Raji (cell line): ENCODE results near the gene TYMS.

Experiments used
- POLR2A ChIP-seq: IDR thresholded peaks from 2 replicates; pipeline ENCODE4 v1.6.1; 2011; ENCODE audit warnings: low read depth, low read length, control low read depth; ENCODE audit not compliant: insufficient read depth

The TYMS gene

GRCh38 chr18:657311-658000 lies at the start of gene TYMS:
TSS of gene TYMS (plus strand) at chr18:657653. CDS start at chr18:657743, 90 bp downstream.
- peak; percentile 74 for TF ChIP-seq POLR2A

GRCh38 chr18:607930-608329 lies 49.5 kb upstream of the TYMS start:
- TF ChIP-seq POLR2A: no peak

DNA sequence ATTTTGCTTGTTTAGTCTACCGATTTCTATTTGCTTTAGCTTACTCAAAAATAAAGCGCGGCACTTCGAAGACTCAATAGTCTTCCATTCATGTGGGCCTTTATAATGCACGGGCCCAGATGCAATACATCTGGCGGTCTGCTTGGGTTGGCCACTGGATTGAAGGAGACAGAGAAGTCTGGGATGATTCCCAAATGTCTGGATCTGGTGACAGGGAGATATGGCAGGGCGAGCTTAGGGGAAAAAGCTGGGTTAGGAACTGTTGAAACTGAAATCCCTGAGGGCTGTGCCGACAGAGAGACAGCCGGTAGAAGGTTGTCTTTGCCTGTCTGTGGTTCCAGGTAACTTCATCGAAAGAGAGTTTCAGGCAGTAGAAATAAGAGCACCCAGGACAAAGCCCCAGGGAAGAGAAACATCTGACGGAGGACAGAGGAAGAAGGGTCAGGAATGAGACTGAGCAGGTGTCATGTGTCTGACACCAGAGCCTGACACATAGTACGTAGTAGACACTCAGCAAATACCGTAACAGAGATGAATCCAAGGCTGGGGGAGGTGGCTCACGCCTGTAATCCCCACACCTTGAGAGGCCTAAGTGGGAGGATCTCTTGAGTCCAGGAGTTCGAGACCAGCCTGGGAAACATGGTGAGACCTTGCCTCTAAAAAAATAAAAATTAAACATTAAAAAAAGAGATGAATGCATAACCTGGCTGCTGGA lies 47.1 kb upstream of the TYMS start:
- no peak for TF ChIP-seq POLR2A

- no peak for TF ChIP-seq POLR2A
These were observed 45.3 kb upstream of the TYMS start for GRCh38 chr18:612156-612555.

DNA sequence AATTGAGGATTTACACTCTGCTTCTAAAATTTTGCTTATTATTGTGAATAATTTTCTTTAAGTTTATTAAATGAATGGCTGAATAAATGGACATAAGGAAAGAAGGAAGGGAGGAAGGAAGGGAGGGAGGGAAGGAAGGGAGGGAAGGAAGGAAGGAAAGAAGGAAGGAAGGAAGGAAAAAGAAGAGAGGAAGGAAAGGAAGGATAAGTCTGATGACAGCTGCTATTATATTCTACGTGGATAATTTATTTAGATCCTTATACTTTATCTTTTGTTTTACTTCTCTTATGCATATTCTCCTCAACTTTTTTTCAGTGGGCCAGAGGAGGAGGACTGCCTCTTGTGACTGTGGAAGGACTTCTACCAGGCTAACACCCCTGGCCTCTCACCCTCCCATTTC lies 43.3 kb upstream of the TYMS start:
- TF ChIP-seq POLR2A: no peak

DNA sequence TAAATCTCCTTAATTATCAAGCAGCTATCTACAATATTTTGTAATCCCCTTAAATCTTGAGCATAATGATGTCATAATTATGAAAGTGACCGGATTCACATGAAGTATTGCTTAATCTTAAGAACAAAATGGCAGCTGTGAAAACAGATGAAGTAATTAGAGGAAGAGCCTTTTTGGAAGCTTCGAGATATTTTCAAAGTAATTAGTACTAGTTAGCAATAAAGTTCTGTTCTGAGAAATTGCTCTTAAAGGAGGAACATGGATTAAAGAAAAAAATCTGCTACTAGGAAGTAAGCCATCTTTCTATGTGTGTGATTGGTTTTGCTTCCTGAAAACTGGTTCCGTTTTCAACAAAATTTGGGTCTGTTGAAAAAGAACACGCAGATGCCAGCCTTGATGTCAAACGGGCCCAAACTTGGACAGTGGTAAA lies 42.3 kb upstream of the TYMS start:
- TF ChIP-seq POLR2A: no peak

- no peak for TF ChIP-seq POLR2A
These were observed 41.7 kb upstream of the TYMS start for GRCh38 chr18:615773-616172.

GRCh38 chr18:616380-616995 lies 41.0 kb upstream of the TYMS start:
- TF ChIP-seq POLR2A: no peak

- TF ChIP-seq POLR2A: no peak
These were observed 39.4 kb upstream of the TYMS start for GRCh38 chr18:617970-618504.

DNA sequence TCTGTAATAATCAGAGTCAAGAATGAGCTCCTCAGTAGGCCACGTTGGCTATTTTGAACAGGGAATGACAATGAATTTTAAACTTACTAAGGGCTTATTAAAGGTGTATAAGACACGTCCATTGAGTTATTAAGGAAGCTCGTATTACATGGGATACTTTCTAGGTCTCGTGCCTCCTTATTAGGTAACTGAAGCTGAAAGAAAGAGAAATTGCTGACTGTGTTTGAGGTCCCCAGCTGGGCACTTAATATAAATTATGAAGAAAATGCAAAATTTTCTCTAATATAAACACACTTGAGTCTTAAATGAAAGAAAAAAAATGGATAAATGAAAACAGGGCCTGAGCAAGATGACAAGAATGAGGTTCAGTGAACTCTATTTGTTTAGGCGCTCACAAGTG lies 38.8 kb upstream of the TYMS start:
- no peak for TF ChIP-seq POLR2A

DNA sequence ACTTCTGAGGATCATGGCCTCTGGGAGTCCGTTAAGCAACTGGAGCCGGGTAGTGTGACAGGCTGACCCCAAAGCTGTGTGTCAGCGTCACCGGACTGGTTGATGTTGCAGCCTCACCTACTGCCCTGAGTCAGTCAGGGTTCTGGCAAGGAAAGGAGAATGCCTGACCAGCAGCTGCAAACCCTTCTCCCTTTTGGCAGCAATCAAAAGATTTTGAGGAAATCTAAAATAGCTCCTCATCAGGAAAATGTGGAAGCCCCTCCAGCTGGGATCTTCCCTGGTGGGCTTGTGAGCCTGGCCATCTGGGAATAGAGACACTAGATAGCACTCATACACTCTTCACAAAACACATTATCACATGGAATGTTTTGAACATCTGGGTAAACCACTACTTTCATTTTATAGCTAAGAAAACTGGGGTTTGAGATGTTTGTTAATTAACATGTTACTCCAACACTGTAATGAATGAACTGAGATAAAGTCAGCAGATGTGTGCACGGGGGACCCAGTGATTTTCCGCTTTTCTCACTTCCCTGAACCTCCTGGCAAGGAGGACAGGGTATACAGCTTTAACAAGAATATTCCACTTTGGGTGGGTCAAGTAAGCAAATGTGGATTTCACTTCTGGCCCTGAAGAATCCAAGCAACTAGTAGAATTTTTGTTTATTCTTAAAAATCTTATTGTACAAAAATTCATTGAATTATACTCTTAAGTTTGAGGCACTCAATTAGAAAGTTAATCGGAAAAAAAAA lies 36.0 kb upstream of the TYMS start:
- no peak for TF ChIP-seq POLR2A

GRCh38 chr18:622289-622688 lies 35.2 kb upstream of the TYMS start:
- no peak for TF ChIP-seq POLR2A

DNA sequence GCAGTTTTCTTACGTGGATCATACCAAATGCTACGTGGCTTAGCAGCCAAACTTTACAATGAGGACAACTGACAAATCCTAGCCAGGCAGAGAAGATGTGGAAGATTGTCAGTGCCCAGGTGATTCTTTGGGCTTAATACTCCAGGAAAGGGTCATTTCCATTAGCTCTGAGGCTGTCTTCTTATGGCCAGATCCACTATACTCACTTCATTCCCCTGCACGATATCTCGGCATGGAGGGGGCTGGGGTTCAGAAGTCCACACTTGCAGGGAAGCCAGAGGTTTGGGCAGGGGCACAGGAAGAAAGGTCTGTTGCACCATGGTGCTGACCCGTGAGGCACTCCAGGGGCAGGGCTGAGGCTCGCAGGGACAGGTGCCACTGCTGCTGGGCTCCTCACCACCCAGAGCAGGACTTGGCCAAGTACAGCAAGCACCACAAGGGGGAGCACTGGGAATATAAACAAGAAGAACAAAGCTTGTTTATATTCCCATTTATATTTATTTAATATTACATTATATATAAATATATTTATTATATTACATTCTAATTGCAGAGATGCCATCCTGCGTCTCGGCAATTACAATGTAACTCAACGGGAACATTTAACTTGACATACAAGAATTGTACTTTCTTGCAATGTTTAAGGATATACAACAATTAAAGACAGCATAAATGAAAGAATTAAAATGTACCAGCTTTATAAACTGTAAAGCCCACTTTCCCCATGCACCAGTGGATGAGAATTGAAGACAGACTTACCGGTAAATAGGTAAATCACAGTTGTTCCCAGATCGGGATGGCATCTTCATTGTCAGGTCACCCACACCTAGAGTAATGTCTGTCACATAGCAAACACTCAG lies 33.5 kb upstream of the TYMS start:
- TF ChIP-seq POLR2A: no peak

- no peak for TF ChIP-seq POLR2A
These were observed 30.2 kb upstream of the TYMS start for GRCh38 chr18:627231-627630.
